Neural cell (in vitro differentiated cells): ENCODE measurements around the gene LIMS1. TPM values are rescaled to one million over a fixed set of nuclear protein-coding genes. Genes with fewer than 3 reads are reported as not detected.

Source experiments
- H2AFZ ChIP-seq: fragments of 200-600, 300-800 bp; sonication (generic), shearing (Covaris generic); 2 replicates; pipeline ENCODE4 v1.6.0; 2014; ENCODE audit warnings: low read depth, mild to moderate bottlenecking, antibody characterized with exemption, low read length, moderate library complexity
- H3F3A ChIP-seq: fragments of 200-600 bp; shearing (Covaris generic); 2 replicates; pipeline ENCODE4 v1.6.1; 2016; ENCODE audit warnings: mild to moderate bottlenecking, moderate library complexity, mixed read lengths, antibody characterized with exemption, low read length; ENCODE audit not compliant: insufficient read depth, poor library complexity, severe bottlenecking
- H3K27ac ChIP-seq: fragments of 200-600, 300-800 bp; sonication (generic), shearing (Covaris generic); 2 replicates; pipeline ENCODE4 v1.5.1; 2014; ENCODE audit warnings: mild to moderate bottlenecking, low read length, moderate library complexity
- H3K27me3 ChIP-seq: fragments of 300-800, 200-600 bp; sonication (generic), shearing (Covaris generic); 2 replicates; pipeline ENCODE4 v1.6.0; 2014; ENCODE audit warnings: mild to moderate bottlenecking, low read depth, low read length, moderate library complexity; ENCODE audit not compliant: insufficient read depth
- H3K36me3 ChIP-seq: fragments of 300-800, 200-600 bp; sonication (generic), shearing (Covaris generic); 2 replicates; pipeline ENCODE4 v1.5.1; 2014; ENCODE audit warnings: mild to moderate bottlenecking, antibody characterized with exemption, low read length, moderate library complexity; ENCODE audit not compliant: insufficient read depth
- H3K4me2 ChIP-seq: fragments of 300-800, 200-600 bp; sonication (generic), shearing (Covaris generic); 2 replicates; pipeline ENCODE4 v1.6.0; 2014; ENCODE audit warnings: mild to moderate bottlenecking, low read length
- H3K4me3 ChIP-seq: fragments of 300-800, 200-600 bp; sonication (generic), shearing (Covaris generic); 2 replicates; pipeline ENCODE4 v1.5.1; 2014; ENCODE audit warnings: mild to moderate bottlenecking, low read length, moderate library complexity
- H3K79me2 ChIP-seq: fragments of 200-600 bp; shearing (Covaris generic); replicated peaks from 2 replicates; pipeline ENCODE4 v1.6.0; 2014; ENCODE audit warnings: mild to moderate bottlenecking, low read length, moderate library complexity; ENCODE audit not compliant: insufficient read depth
- H3K9ac ChIP-seq: fragments of 300-800, 200-600 bp; sonication (generic), shearing (Covaris generic); 2 replicates; pipeline ENCODE4 v1.6.1; 2016; ENCODE audit warnings: mild to moderate bottlenecking, low read length, mixed read lengths
- H3K9me2 ChIP-seq: fragments of 200-600 bp; shearing (Covaris generic); 2 replicates; pipeline ENCODE4 v1.6.1; 2016; ENCODE audit warnings: mild to moderate bottlenecking, low read length, mixed read lengths; ENCODE audit not compliant: insufficient read depth
- H3K9me3 ChIP-seq: fragments of 200-600, 300-800 bp; sonication (generic), shearing (Covaris generic); 2 replicates; pipeline ENCODE4 v1.6.1; 2016; ENCODE audit warnings: mild to moderate bottlenecking, mixed run types, low read length, moderate library complexity, mixed read lengths
- H4K20me1 ChIP-seq: fragments of 200-600 bp; shearing (Covaris generic); 2 replicates; pipeline ENCODE4 v1.6.1; 2016; ENCODE audit warnings: mild to moderate bottlenecking, mixed run types; ENCODE audit not compliant: insufficient read depth
- EP300 ChIP-seq: fragments of 450-650 bp; conservative IDR thresholded peaks from 2 replicates; pipeline ENCODE4 v1.6.1; 2014; ENCODE audit warnings: antibody characterized with exemption, mild to moderate bottlenecking, moderate library complexity; ENCODE audit not compliant: poor library complexity, severe bottlenecking
- EZH2 ChIP-seq: fragments of 200-600, 300-800 bp; shearing (Covaris generic), sonication (generic); IDR thresholded peaks from 2 replicates; pipeline ENCODE4 v1.6.1; 2014; ENCODE audit warnings: antibody characterized with exemption, low read length, borderline replicate concordance, mild to moderate bottlenecking; ENCODE audit not compliant: insufficient read depth, poor library complexity, severe bottlenecking
- MXI1 ChIP-seq: fragments of 450-650 bp; conservative IDR thresholded peaks from 2 replicates; pipeline ENCODE4 v1.6.1; 2014; ENCODE audit warnings: antibody characterized with exemption, mild to moderate bottlenecking; ENCODE audit not compliant: poor library complexity, severe bottlenecking
- POLR2AphosphoS5 ChIP-seq: IDR thresholded peaks from 2 replicates; pipeline ENCODE4 v1.6.1; 2012
- RAD21 ChIP-seq: fragments of 450-650 bp; conservative IDR thresholded peaks from 2 replicates; pipeline ENCODE4 v1.6.1; 2014; ENCODE audit warnings: antibody characterized with exemption, mild to moderate bottlenecking, moderate library complexity
- SMC3 ChIP-seq: fragments of 450-650 bp; conservative IDR thresholded peaks from 2 replicates; pipeline ENCODE4 v1.6.1; 2014; ENCODE audit warnings: antibody characterized with exemption, mild to moderate bottlenecking, moderate library complexity; ENCODE audit not compliant: poor library complexity
- TAF1 ChIP-seq: IDR thresholded peaks from 2 replicates; pipeline ENCODE4 v1.6.1; 2012; ENCODE audit warnings: low read depth
- polyA plus RNA-seq: library from polyadenylated mRNA; depleted of rRNA; stranded (reverse); fragments of >200 nt; gene quantifications from 2 replicates; pipeline ENCODE4 v1.2.3, GENCODE V29; 2014
- TF ChIP-seq, protein P1 (sequence below): fragments of 450-650 bp; IDR thresholded peaks from 2 replicates; pipeline ENCODE4 v1.5.1; 2014; ENCODE audit warnings: antibody characterized with exemption, mild to moderate bottlenecking, moderate library complexity; ENCODE audit not compliant: poor library complexity, severe bottlenecking
- TF ChIP-seq, protein P2 (sequence below): IDR thresholded peaks from 2 replicates; pipeline ENCODE4 v1.6.1; 2012; ENCODE audit warnings: borderline replicate concordance

LIMS1 gene
- polyA plus RNA-seq, 1 donor from 2014 or later = 12.3 TPM

DNA sequence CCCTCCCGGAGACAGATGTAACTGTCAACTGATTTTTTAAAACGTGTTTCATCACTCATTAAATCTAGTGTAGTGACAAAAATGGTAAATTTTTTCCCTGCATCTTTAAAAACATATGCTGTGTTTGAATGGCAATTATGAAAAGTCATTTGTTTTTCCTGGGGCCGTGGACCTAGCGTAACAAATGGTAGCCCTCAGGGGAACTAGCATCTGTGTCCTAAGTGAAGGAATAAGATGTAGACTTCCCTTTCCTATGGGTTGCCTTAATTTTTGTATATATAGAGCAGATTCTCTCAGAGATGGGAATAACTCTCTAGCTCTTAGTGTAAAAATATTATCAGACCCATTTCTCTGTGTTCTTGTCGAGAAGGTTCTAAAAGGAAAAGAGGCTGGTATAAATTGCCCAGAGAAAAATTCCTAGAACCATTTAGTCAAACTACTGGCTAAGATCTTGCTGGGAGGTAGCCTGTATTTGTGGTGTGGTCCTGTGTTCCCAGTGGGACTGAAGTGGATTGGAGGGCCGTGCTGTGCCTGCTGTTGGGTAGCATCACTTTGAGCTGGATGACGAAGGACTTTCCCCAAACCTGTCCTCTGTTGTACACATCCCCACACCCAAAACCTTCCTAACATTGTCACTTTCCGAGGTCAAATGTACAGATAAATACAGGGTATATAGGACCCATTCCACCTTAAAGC is 85.8 kb downstream of the LIMS1 start:
- H3K9me2 ChIP-seq = no peaks in the 10 kb centered on the region
- H3K79me2 ChIP-seq = no peaks in the 10 kb centered on the region
- no peaks in the 10 kb centered on the region for H3K27me3 ChIP-seq
- no peaks in the 10 kb centered on the region for H3F3A ChIP-seq
- H4K20me1 ChIP-seq = no peaks in the 10 kb centered on the region
- no peak overlapping the region for H3K4me2 ChIP-seq
- H3K9me3 ChIP-seq = no peaks in the 10 kb centered on the region
- TF ChIP-seq, protein P1, sequence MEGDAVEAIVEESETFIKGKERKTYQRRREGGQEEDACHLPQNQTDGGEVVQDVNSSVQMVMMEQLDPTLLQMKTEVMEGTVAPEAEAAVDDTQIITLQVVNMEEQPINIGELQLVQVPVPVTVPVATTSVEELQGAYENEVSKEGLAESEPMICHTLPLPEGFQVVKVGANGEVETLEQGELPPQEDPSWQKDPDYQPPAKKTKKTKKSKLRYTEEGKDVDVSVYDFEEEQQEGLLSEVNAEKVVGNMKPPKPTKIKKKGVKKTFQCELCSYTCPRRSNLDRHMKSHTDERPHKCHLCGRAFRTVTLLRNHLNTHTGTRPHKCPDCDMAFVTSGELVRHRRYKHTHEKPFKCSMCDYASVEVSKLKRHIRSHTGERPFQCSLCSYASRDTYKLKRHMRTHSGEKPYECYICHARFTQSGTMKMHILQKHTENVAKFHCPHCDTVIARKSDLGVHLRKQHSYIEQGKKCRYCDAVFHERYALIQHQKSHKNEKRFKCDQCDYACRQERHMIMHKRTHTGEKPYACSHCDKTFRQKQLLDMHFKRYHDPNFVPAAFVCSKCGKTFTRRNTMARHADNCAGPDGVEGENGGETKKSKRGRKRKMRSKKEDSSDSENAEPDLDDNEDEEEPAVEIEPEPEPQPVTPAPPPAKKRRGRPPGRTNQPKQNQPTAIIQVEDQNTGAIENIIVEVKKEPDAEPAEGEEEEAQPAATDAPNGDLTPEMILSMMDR = no peak
- TF ChIP-seq MXI1 (no peak), TAF1 (no peak), POLR2AphosphoS5 (no peak), SMC3 (no peak), RAD21 (no peak), EZH2 (no peak), EP300 (no peak)
- TF ChIP-seq, protein P2, sequence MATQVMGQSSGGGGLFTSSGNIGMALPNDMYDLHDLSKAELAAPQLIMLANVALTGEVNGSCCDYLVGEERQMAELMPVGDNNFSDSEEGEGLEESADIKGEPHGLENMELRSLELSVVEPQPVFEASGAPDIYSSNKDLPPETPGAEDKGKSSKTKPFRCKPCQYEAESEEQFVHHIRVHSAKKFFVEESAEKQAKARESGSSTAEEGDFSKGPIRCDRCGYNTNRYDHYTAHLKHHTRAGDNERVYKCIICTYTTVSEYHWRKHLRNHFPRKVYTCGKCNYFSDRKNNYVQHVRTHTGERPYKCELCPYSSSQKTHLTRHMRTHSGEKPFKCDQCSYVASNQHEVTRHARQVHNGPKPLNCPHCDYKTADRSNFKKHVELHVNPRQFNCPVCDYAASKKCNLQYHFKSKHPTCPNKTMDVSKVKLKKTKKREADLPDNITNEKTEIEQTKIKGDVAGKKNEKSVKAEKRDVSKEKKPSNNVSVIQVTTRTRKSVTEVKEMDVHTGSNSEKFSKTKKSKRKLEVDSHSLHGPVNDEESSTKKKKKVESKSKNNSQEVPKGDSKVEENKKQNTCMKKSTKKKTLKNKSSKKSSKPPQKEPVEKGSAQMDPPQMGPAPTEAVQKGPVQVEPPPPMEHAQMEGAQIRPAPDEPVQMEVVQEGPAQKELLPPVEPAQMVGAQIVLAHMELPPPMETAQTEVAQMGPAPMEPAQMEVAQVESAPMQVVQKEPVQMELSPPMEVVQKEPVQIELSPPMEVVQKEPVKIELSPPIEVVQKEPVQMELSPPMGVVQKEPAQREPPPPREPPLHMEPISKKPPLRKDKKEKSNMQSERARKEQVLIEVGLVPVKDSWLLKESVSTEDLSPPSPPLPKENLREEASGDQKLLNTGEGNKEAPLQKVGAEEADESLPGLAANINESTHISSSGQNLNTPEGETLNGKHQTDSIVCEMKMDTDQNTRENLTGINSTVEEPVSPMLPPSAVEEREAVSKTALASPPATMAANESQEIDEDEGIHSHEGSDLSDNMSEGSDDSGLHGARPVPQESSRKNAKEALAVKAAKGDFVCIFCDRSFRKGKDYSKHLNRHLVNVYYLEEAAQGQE = no peak
- H3K4me3 ChIP-seq = peak overlapping the region; percentile 54
- H3K9ac ChIP-seq = no peak overlapping the region
- no peak overlapping the region for H3K27ac ChIP-seq
- no peaks in the 10 kb centered on the region for H3K36me3 ChIP-seq
- H2AFZ ChIP-seq = no peak overlapping the region

DNA sequence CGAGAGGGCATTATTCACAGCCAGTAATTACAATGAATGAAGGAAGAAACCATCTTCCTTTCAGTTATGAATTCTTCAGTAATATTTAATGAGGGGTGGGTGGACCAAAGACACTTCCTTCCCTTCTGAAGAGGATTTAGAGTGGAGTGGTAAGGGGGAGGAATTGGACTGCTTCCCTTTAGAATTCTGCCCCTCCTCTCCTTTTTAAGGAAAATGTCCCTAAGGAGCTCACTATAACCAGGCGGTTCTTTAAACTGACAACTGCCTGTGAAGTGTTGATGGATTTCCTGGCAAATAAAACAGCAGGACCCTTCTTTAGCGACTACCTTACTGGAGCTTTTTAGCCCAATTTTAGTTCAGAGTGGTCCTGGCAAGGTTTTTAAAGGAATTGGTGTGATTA is 86.4 kb downstream of the LIMS1 start:
- H4K20me1 ChIP-seq = no peaks in the 10 kb centered on the region
- H3K4me2 ChIP-seq = peak overlapping the region; percentile 57
- no peaks in the 10 kb centered on the region for H3K9me2 ChIP-seq
- H3K27ac ChIP-seq = peak overlapping the region; percentile 6
- no peaks in the 10 kb centered on the region for H3K27me3 ChIP-seq
- no peak overlapping the region for H2AFZ ChIP-seq
- H3F3A ChIP-seq = no peaks in the 10 kb centered on the region
- TF ChIP-seq SMC3 (no peak), EP300 (no peak), EZH2 (no peak), RAD21 (no peak), POLR2AphosphoS5 (no peak), TAF1 (no peak), MXI1 (no peak)
- TF ChIP-seq, protein P1 = no peak
- TF ChIP-seq, protein P2 = no peak
- no peaks in the 10 kb centered on the region for H3K9me3 ChIP-seq
- H3K79me2 ChIP-seq = no peaks in the 10 kb centered on the region
- H3K9ac ChIP-seq = peak overlapping the region; percentile 18
- no peaks in the 10 kb centered on the region for H3K36me3 ChIP-seq
- peak overlapping the region; percentile 54 for H3K4me3 ChIP-seq
